ENCODE measurements around the gene WNT10A. TPM values are rescaled to one million over a fixed set of nuclear protein-coding genes. Genes with fewer than 3 reads are reported as not detected.

Gene WNT10A
- total RNA-seq, 1 donor from 2014 or later, result 2.4 TPM

DNA sequence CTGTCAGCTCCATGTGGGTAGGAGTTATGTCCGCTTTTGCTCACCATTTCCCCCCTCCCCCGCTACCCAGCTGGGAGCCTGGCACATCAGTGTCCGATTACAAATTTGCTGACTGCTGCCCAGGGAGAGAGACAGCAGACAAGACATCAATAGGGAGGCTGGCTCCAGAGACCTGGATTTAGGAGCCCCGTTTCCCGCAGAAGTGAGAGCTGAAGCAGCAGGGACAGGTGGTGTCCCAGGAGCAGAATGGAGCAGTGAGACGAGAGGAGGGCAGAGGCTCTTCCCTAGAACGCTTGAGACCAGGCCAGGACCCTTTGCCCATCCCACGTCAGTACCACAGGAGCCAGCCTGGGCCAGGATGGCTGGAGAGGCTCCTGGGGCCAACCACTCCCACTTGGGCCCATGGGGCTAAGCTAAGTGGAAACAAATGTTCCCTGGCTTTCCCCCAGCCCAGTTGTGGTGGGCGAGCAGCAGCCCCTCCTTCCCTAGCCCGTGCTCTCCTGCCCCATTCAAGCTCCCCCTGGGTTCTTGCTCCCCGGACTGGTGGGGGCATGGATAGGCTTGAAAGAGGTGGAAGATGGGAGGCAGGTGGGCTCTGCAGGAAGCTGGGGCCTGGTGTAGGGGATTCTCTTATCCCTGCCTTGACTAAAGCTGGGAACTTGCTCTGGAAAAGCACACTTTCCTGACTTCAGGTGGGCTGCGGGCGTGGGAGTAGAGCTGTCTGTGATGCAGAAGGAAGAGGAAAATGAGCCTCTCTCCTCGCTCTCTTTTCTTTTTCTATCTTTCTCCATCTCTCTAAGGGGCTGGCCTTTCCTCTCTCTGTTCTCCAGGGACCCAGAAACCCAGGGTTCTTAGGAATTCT lies 25.1 kb upstream of the WNT10A start:
- H3K36me3 ChIP-seq (ENCODE audit: control insufficient read depth, insufficient read depth, low read length), result no peaks in the 10 kb centered on the region
- peaks cover 32% of the 10 kb centered on the region for H3K27me3 ChIP-seq (ENCODE audit: control insufficient read depth, insufficient read depth, low read length)
- TF ChIP-seq, protein P1, sequence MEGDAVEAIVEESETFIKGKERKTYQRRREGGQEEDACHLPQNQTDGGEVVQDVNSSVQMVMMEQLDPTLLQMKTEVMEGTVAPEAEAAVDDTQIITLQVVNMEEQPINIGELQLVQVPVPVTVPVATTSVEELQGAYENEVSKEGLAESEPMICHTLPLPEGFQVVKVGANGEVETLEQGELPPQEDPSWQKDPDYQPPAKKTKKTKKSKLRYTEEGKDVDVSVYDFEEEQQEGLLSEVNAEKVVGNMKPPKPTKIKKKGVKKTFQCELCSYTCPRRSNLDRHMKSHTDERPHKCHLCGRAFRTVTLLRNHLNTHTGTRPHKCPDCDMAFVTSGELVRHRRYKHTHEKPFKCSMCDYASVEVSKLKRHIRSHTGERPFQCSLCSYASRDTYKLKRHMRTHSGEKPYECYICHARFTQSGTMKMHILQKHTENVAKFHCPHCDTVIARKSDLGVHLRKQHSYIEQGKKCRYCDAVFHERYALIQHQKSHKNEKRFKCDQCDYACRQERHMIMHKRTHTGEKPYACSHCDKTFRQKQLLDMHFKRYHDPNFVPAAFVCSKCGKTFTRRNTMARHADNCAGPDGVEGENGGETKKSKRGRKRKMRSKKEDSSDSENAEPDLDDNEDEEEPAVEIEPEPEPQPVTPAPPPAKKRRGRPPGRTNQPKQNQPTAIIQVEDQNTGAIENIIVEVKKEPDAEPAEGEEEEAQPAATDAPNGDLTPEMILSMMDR (IDR thresholded peaks at IDR 0.05; ENCODE audit: insufficient read depth, low read length, severe bottlenecking), result no peak
- DNase-seq (ENCODE audit: low read depth), result no peak
- FAIRE-seq, result no peak
- no peak overlapping the region for H3K4me3 ChIP-seq (ENCODE audit: low read depth, low read length)

DNA sequence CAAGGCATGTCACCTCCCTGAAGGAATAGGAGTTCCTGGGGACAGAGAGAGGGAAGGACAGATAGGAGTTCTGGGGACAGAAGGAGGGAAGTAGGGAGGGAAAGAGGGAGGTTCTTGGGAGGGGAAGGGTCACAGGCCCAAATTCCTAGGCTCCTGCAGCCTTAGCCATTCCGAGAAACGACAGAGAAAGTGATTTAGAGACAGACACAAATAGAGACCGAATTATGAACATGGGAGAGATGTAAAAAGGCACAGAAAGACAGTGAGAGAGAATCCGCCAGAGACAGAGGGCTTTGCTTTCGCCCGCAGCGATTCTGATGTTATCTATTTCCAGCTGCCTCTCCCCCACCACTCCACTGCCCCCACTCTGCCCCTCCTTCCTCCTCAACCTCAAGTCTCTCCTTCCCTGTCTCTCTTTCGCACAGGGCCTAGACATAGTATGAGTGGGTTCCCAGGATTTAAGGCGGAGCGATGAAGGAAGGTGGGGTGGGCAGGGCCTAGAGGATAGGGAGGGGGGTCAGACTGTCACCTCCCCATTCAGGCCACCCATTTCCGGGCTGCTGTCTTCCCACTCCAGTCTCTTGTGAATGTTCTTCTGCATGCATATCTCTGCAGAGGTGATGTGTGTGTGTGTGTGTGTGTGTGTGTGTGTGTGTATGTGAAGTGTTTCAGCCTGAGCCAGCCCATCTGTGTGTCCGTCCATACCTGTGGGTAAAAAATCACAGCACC lies 24.3 kb upstream of the WNT10A start:
- peaks cover 40% of the 10 kb centered on the region for H3K27me3 ChIP-seq (ENCODE audit: control insufficient read depth, insufficient read depth, low read length)
- H3K4me3 ChIP-seq (ENCODE audit: low read depth, low read length), result no peak overlapping the region
- DNase-seq (ENCODE audit: low read depth) (no peak), FAIRE-seq (peak; percentile 79)
- no peaks in the 10 kb centered on the region for H3K36me3 ChIP-seq (ENCODE audit: control insufficient read depth, insufficient read depth, low read length)
- TF ChIP-seq, protein P1 (IDR thresholded peaks at IDR 0.05; ENCODE audit: insufficient read depth, low read length, severe bottlenecking), result no peak

DNA sequence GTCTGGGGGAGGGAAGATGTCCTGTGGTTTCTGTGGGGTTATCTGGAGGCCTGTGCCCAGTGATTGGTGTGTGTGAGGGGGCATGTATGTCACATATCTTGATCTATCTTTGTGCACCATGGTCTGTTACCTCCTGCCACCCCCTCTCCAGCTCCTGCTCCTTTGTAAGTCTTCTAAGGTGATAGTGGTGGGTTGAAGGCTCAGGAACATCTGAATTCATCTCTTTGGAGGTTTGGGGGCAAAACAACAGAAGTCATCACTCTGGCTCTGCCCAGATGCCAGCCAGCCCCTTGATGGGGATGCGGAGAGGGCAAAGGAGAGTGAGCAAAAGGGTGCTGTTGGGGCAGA lies 23.8 kb upstream of the WNT10A start:
- DNase-seq (ENCODE audit: low read depth) (no peak), FAIRE-seq (no peak)
- no peak overlapping the region for H3K4me3 ChIP-seq (ENCODE audit: low read depth, low read length)
- no peaks in the 10 kb centered on the region for H3K36me3 ChIP-seq (ENCODE audit: control insufficient read depth, insufficient read depth, low read length)
- H3K27me3 ChIP-seq (ENCODE audit: control insufficient read depth, insufficient read depth, low read length), result peaks cover 45% of the 10 kb centered on the region
- TF ChIP-seq, protein P1 (IDR thresholded peaks at IDR 0.05; ENCODE audit: insufficient read depth, low read length, severe bottlenecking), result no peak

DNA sequence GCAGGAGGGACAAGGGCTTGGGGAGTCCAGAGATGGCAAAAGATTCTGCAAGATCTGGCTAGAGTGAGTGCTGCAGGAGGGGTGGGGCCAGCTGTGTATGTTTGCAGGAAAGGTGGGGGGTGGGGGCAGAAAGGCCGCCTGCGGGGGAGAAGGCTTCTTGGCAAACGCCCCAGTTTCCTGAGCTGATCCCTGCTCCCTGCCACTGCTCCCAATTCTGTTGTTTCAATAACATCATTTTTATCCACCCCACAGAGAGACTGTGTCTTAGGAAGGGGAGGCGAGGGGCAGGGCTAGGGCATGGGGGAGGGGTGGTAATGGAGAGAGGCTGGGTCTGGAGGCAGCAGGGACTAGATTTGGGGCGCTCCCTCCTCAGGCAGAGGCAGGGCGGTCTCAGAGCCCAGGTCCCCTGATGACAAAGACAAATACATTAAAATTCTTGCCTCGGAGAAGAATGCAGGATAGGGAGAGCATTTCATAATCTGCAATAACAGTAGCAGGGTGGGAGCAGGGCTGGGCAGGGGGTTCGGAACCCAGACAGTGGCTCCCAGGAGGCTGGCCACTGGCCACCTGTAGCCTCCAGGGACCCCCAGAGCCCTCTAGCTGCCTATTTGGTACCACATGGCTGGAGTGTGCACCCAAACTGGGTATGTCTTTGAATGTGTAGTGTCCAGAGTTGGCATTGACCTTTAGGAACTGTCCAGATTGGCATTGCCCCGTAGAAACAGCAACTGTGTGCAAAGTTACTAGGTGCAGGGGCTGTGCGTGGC lies 23.1 kb upstream of the WNT10A start:
- Histone ChIP-seq H3K27me3 (ENCODE audit: control insufficient read depth, insufficient read depth, low read length) (peaks cover 47% of the 10 kb centered on the region), H3K4me3 (ENCODE audit: low read depth, low read length) (no peak overlapping the region), H3K36me3 (ENCODE audit: control insufficient read depth, insufficient read depth, low read length) (no peaks in the 10 kb centered on the region)
- no peak for FAIRE-seq
- TF ChIP-seq, protein P1 (IDR thresholded peaks at IDR 0.05; ENCODE audit: insufficient read depth, low read length, severe bottlenecking), result no peak
- no peak for DNase-seq (ENCODE audit: low read depth)

DNA sequence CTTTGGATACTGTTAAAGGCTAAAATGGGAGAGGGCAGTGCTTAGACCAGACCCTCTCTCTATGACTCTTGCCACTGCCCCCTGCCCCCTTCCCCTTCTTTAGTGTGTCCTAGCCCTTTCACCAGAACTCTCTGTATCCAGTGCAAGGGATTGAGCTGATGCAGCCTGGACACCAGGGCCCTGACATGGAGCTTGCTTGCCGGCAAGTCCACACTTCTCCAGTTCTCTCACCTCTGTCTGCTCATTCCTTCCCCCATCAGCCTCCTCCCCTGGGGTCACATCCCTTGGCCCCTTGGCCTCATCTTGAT lies 22.6 kb upstream of the WNT10A start:
- TF ChIP-seq, protein P1 (IDR thresholded peaks at IDR 0.05; ENCODE audit: insufficient read depth, low read length, severe bottlenecking), result no peak
- no peak overlapping the region for H3K4me3 ChIP-seq (ENCODE audit: low read depth, low read length)
- FAIRE-seq (no peak), DNase-seq (ENCODE audit: low read depth) (no peak)
- H3K27me3 ChIP-seq (ENCODE audit: control insufficient read depth, insufficient read depth, low read length), result peaks cover 50% of the 10 kb centered on the region
- H3K36me3 ChIP-seq (ENCODE audit: control insufficient read depth, insufficient read depth, low read length), result no peaks in the 10 kb centered on the region
